Measurements from ENCODE around the gene SLC36A2.

- TF ChIP-seq PATZ1 (CRISPR knock-in tag; IDR thresholded peaks at IDR 0.05; ENCODE audit: borderline replicate concordance) (no peak), CREB5 (CRISPR knock-in tag; IDR thresholded peaks at IDR 0.05; ENCODE audit: low read depth) (no peak), POU6F1 (CRISPR knock-in tag; IDR thresholded peaks at IDR 0.05; ENCODE audit: borderline replicate concordance, low read depth) (no peak)
Observed at GRCh38 chr5:151281001-151281639, 66.2 kb downstream of the SLC36A2 start.

Measured in SK-N-SH treated with all-trans-retinoic acid at 6 μM for 48 hours (cell line).